GM20000 (cell line): ENCODE data around the gene PRKG1.

Experiments
- DNase-seq: peaks from one replicate; pipeline ENCODE4 v3.0.0; 2012; ENCODE audit warnings: low spot score
- CTCF ChIP-seq: IDR thresholded peaks from 2 replicates; pipeline ENCODE4 v1.5.1; 2012; ENCODE audit warnings: mild to moderate bottlenecking, control low read depth; ENCODE audit errors: extremely low read depth, missing control alignments

PRKG1 gene

GRCh38 chr10:51289519-51289918, 215.2 kb downstream of the PRKG1 start:
- DNase-seq: no peak
- TF ChIP-seq CTCF: no peak

GRCh38 chr10:51291961-51292360, 217.7 kb downstream of the PRKG1 start:
- TF ChIP-seq CTCF: no peak
- no peak for DNase-seq

- no peak for DNase-seq
- TF ChIP-seq CTCF: no peak
These were observed 223.2 kb downstream of the PRKG1 start for GRCh38 chr10:51297438-51297837.

GRCh38 chr10:51300617-51301304, 226.5 kb downstream of the PRKG1 start:
- DNase-seq: no peak
- no peak for TF ChIP-seq CTCF

- no peak for DNase-seq
These were observed 227.4 kb downstream of the PRKG1 start for GRCh38 chr10:51301644-51302043.

GRCh38 chr10:51302316-51302715, 228.0 kb downstream of the PRKG1 start:
- no peak for TF ChIP-seq CTCF
- no peak for DNase-seq

More at GRCh38 chr10:51301644-51302043, 227.4 kb downstream of the PRKG1 start:
- TF ChIP-seq CTCF: no peak

GRCh38 chr10:51308116-51308515, 233.8 kb downstream of the PRKG1 start:
- DNase-seq: no peak
- TF ChIP-seq CTCF: no peak
